Skeletal muscle cell (primary cell): Measurements from ENCODE around the gene CPEB3.

Source experiments
- DNase-seq: peaks from one replicate; pipeline ENCODE4 v3.0.0-alpha.2; 2010; ENCODE audit warnings: low read depth
- H3K4me3 ChIP-seq: 2 replicates; pipeline ENCODE4 v1.5.1; 2011; ENCODE audit warnings: low read depth, mild to moderate bottlenecking, control low read depth, low read length, moderate library complexity

CPEB3 gene

DNA sequence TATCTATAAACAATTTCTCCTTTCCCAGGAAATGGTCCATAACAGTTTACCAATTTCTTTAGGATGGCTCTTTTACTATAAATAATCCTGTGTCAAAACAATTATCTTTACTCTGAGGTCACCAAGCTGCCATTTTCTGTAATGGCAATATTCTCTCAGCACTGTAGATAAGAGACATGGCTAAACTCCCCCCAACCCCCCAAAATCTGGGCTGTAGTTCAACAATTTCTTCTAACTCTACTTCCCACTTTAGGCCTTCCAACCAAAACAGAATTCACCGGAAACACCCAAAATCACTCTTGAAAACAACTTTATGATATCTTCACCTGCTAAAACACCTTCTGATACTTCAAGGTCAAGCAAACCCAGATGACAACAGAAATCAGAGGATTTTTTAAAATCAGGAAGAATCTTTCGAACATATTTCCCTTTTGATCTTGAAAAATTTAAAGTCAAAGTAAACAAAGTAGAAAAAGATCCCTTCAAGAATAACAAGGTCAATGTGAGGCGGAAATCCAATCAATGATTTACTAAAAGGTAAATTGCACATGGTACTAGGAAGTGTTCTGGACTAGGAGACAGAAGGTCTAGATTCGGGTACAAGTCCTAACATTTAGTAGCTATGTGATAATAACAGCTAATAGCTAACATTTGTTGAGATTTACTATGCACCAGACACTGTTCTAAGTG lies 176.8 kb downstream of the CPEB3 start:
- DNase-seq, result no peak

DNA sequence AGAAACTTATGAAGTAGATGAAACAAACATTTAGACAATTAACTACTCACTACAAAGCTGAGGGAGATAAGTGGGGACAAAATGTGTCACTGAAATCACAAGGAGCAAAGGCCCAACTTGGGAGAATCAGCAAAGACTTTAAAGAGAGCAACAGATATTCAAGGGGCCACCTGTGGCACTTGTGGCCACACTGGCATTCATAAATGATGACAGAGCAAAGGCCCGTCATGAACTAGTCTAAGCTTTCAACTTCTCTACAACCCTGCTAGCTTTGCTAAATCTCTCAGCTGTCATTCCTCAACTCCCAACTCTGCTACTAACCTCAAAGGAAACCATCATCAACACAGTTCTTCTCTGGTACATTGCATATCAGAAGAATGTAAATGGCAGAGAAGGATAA lies 178.4 kb downstream of the CPEB3 start:
- DNase-seq, result no peak

More for the DNA sequence above, 176.8 kb downstream of the CPEB3 start:
- H3K4me3 ChIP-seq, result no peak overlapping the region

DNA sequence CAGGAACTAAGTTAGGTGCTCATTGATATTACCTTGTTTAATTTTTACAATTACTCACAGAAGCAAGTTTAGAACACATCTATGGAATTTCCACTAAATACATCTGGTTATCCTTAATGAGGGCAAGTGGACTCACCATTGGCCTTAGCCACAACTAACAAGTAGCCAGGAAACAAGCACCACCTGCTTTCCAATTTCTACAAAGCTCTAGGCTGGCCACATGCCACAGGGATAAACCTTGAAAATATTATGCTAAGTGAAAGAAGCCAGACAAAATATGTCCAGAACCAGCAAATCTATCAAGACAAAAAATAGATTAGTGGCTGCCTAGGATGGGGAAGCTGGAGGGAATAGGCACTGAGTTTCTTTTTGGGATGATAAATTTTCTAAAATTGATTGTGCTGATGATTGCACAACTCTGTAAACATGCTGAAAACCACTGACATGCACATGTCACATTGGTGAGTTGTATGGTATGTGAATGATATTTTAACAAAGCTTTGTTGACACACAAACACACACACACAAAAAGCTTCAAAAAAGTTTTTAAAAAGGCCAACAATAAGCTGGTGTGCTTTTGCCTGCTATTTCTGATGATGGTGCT lies 179.4 kb downstream of the CPEB3 start:
- no peak for DNase-seq
- H3K4me3 ChIP-seq, result no peak overlapping the region

More for the DNA sequence above, 178.4 kb downstream of the CPEB3 start:
- H3K4me3 ChIP-seq, result no peak overlapping the region

DNA sequence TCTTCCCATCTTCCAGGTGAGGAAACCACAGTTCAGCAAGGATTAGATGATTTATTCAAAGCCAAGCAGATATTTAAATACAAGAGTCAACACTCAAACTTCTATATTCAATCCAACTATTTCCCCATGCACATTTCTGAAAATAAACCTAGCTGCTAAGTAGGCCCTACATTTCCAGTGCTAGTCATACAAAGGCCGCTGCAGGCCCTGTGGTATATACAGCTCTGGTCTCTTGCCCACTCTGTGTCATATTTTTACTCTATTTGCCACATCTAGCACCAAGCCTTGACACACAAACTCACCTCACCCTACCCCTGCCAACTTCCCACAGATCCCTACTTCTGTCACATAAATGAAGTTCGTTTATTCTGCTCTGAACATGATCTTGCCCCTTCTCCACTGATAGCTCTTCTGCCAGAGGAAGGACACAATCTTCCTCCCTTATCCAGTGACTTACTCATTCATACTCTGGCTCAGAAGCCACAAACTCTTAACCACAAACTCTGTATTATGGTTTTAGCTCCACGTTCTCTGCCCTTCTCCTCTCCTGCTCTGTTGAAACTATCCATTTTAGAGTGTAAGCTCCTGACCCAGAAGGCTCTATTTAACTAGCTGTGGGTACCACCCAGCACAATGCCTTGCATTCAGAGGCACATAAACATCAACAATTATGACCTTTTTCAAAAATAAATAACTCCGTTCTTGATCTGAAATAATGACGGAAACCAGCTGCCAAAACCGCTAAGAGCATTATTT lies 180.7 kb downstream of the CPEB3 start:
- no peak overlapping the region for H3K4me3 ChIP-seq
- no peak for DNase-seq

DNA sequence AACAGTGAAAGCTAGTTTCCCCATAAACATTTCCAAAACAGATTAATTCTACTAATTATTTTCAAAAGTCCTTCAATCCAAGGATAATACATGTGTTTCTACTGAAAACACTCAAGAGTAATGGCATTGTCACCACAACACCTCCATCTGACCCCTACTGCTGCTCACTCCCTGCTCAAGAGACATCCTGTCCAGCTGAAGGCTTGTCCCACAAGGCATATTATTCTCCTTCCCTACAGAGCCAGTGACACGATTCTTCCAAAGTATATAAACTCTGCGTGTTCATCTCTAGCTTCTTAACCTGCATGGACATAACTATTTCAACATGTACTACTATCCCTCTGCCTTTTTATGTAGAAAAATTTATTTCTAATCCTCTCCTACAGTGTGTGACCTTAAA lies 182.1 kb downstream of the CPEB3 start:
- no peak for DNase-seq
- no peak overlapping the region for H3K4me3 ChIP-seq

DNA sequence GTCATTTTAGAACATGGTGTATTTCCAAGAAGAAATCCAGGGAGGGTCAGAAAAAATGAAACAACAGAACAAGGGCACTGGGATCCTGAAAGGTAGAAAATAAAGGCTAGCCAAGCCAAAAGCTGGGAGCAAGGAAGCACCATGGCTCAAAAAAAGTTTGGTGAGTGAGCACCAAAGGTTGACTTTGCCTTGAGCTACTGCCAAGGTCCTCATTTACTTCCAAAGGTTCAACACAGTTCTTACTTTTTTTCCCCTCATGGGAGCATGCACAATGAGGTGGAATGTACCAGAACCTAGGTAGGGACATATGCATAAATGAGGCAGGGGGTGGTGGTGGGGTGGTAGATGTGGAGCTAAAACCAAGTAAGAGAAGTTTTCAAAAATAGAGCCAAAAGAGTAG lies 182.8 kb downstream of the CPEB3 start:
- no peak for DNase-seq
- no peak overlapping the region for H3K4me3 ChIP-seq

DNA sequence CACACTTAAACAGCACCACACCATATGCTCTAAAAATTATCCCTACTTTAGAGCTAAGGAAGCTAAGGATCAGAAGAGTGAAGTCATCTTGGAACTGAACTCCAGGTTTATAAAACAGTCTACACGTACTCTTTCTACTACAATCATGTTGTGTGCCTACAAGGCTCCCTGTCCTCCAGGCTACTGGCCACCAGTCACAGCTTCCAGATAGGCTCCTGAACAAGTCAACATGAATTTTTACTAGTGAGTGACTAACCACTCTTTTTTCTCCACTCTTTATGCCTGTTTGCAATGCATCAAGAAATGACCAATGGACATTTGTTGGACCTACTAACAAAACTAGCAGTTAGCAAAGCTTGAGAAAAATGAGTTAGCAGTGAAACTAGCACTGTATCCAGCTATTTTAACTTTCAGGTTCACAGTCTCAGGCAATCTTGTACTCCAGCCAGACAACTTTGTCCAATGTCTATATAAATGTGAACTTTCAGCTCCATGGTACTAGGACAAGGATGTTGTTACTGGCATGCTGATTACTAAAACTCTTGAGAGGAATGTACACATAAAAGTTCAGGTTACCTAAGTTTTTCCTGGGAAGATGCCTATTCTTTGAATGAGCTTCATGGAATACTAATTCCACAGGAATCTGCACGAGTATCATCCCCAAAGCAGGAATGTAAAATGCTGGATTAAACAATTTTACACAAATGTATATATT lies 187.3 kb downstream of the CPEB3 start:
- no peak overlapping the region for H3K4me3 ChIP-seq
- DNase-seq, result peak; percentile 48

DNA sequence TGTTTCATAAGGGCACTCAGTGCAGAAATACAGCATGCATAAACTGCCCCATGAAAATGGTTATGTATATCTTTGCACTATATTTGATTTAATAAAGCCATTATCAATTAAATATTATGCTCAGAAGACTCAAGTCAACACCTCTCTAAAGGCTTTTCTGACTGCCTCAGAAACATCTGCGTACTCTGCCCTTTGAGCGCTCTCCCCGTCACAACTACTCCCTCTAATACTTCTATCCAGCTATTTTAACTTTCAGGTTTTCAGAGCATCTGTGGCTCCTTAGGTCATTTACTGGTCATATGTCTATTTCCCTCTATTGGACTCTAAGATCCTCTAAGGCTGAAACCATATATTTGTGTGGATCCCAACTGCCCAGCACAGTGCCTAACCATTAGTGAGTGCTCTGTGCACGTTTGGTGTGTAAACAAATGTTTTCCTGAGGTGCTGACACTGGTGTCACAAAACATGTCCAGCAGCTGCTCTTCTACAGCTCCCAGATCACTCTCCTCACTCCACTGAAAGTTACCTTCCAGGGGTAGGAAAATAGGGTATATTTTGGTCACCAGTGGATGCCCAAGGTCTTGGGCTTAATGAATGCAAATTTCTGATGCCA lies 188.2 kb downstream of the CPEB3 start:
- no peak for DNase-seq
- H3K4me3 ChIP-seq, result no peak overlapping the region

DNA sequence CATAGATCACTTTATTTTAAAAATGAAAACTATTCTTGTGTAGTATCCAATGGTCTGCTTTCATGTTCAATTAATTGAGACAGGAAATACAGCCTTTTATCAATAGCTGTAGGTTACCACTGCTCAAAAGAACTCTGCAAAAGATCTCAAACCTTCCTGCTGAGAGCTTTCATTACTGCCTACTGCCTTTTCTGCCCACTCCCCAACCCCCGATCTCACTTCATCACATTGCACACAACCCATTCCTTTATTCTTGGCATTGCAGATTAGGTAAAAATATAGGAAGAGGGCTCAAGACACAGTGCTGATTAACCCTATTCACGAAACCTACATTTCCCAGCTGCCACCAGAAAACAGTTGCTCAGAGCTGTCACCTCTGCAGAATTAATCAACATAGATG lies 195.9 kb downstream of the CPEB3 start:
- DNase-seq, result no peak
- H3K4me3 ChIP-seq, result no peak overlapping the region

DNA sequence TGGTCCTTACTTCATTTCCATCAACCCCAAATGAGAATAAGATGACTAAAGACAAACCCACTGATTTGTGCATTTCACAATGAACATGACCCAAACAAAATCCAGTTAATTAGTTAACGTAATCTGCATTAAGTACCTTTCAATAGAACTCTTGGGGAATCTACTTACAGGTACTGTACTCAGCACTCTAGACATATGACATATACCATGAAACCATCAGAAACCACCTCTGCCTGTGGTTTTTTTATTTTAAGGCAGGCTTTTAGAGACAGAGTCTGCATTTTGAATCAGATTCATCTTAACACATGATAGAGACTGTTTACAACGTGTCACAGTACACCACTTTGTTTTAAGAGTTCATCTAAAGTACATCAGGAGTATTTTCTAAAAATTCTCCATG lies 198.9 kb downstream of the CPEB3 start:
- no peak overlapping the region for H3K4me3 ChIP-seq
- DNase-seq, result no peak

DNA sequence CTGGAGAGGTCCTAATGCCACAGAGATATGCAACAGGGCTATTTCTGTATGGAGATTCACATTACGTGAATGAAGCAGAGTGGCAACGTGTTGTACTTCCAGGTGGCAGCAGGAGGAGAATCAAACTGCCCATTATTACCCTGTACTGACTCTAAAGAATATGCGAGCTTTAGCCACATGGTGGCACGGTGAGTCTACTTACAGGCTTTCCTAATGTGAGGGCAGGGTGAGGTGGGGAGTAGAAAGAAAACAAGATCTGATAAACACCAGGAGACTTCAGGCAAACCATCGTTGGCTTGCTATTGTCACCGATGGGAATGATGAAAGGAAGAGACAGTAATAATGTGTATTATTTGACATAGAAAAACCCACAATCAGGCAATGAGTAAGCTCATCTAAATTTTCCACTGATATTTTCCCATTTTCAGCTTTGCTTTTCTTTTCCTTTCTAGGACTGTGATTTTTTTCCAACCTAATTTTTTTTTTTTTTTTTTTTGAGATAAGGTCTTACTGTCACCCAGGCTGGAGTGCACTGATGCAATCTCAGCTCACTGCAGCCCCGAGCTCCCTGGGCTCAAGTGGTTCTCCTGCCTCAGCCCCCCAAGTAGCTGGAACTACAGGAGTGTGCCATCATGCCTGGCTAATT lies 203.0 kb downstream of the CPEB3 start:
- DNase-seq, result peak; percentile 48
- H3K4me3 ChIP-seq, result no peak overlapping the region

DNA sequence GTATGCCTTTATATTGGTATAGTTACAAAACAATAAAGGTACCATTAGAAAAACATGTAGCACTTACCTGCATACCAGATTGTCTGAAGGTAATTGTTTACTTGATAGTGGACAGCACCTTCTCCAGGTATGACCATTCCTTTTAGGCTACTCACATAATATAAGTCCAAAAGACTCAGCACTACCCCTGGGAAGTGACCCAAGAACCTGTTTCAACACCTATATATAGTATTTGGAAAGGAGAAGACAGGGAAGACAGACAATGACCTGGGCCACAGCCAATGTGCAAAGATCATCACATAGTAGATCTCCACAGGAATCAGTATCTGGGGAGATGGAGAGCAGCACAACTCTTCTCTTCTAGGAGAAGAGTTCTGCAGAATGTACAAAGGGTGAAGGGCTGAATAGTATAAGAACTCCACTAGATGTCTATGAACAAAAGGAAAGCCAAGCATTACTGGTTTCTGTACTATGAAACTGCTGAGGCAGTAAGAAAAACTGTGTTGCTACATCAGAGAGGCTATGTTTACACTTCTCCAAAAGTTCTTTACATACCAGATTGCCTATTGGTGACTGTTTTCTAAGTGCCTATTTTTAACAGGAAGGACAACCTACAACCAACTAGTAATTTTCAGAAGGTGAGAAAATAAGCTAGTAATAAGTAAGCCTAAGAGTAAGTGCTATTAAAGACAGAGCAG lies 208.1 kb downstream of the CPEB3 start:
- no peak for DNase-seq
- no peak overlapping the region for H3K4me3 ChIP-seq

DNA sequence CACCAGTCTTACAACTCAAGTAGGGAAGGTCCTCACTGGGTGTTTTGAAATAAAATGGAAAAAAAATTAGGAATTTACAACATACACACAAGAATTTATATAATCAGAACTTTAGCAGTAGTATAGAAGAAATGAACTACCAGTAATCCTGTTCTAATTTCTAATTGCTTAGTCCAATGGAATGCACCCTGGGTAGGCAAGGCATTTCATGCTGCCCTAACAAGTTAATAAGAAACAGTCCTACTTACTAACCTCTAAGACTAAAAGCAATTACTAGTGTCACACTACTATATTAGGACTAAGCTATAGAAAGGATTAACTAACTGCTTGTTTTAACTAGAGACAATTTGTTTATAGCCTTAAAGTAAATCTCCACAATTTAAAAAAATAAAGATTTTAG lies 209.2 kb downstream of the CPEB3 start:
- DNase-seq, result no peak
- no peak overlapping the region for H3K4me3 ChIP-seq

DNA sequence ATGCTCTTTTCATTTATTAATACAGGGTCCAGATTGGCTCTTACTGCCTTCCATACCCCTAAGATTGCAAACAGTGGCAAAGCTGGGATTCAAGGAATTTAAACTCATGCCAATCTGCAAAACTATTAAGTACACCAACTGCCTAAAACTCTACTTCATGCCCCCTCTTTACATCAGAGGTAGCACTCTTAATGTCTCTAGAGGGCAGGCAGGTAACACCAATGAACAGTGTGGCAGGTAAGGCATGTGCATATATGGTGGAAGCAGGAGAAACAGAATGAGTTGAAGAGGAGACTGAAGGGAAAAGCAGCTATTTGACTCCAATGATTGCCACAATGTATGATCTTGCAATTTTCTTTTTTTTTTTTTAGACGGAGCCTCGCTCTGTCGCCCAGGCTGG lies 210.6 kb downstream of the CPEB3 start:
- no peak for DNase-seq
- H3K4me3 ChIP-seq, result no peak overlapping the region

DNA sequence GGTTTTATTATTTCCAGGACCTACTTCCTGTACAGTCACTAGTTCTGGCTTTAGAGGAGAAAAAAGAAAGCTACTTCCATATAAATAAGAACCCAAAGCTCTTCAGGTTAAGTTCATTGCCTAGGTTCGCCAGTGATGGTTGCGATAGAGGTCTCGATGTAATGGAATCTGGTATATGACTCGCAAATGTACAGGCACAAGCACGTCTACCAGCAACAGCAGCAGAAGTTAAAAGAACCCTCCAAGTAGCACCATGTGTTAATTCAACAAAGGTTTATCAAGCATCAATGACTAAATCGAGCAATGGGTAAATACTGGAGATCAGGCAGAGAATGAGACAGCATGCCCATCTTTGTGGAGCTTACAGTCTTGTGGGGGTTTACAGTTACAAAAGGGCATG lies 211.9 kb downstream of the CPEB3 start:
- no peak for DNase-seq
- no peak overlapping the region for H3K4me3 ChIP-seq

DNA sequence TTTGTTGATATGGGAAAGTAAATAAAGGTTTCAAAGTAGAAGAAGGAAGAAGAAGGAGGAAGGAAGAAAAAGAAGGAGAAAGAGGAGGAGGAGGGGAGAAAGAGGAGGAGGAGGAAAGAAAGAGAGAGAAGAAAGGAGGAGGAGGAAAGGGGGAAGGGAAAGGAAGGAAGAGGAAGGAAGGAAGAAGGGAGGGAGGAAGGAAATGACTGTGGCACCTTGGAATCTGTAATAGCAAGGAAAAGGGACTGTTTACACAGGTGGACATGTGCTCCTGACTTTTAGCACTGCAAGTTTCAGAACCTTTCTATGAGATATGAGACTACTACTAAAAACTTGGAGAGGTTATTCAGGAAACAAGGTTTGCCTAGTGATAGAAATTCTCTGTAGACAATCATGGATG lies 214.2 kb downstream of the CPEB3 start:
- DNase-seq, result no peak
- no peak overlapping the region for H3K4me3 ChIP-seq

DNA sequence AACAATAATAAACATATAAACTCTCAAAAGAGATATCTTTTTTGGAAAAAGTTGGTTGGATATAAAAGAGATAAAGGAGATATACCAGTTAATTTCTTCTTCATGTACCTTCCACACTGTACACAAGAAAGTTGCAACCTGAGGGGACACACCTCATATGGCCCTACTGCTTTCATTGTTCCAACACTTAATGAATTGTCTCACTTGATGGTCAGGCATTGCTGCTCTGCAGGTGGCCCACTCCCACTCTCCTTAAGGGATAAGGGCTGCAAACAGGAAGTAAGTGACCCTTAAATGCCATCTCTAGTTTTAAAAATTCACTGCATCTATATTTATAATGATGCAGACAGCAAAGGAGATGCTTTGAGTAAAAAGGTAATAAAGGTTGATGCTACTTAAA lies 215.0 kb downstream of the CPEB3 start:
- H3K4me3 ChIP-seq, result no peak overlapping the region
- no peak for DNase-seq

DNA sequence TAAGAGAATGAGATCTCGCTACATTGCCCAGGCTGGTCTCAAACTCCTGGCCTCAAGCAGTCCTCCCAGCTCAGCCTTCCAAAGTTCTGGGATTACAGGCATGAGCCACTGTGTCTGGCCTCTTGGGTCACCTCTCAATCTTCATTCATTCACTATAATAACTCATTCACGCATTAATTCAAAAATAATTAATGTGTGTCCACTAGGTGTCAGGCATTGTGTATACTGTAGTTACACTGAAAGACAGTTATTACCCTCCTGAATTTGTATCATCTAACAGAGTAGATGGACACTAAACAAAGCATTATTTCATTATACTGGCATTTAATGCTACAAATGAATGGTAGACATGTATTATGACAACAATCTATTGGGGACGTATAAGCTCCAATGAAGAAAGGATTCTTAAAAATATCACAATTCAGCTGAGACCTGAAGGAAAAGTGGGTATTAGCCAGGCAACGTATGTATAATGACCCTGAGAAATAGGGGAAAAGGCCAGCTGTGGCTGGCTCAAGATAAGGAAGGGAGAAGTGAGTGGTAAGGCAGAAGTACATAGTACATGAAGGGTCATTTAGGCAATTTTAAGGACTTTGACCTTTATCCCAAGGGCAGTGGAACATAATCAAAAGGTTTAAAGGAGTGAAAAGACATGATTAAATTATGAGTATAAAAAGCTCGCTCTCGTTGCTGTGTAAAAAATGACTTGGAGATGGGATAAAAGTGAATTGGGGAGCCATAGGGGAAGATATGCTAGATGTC lies 216.6 kb downstream of the CPEB3 start:
- no peak overlapping the region for H3K4me3 ChIP-seq
- no peak for DNase-seq
